Esophagus (tissue), 2 donors: ENCODE data around the gene ZBTB20. TPM values are rescaled to one million over a fixed set of nuclear protein-coding genes. Genes with fewer than 3 reads are reported as not detected.
A peak's percentile ranks its signal among the peaks of the same experiment; 100 is the strongest.

Source experiments
- H3K27ac ChIP-seq, 2 donors: one replicate each; pipeline ENCODE4 v1.5.1; 2013; ENCODE audit warnings: low read depth in 2 of 2, mild to moderate bottlenecking in 2 of 2, inconsistent platforms in 1 of 2, low read length in 1 of 2, moderate library complexity in 1 of 2
- H3K27me3 ChIP-seq, 2 donors: one replicate each; pipeline ENCODE4 v1.6.1; 2013; ENCODE audit warnings: low read length in 2 of 2, control low read depth in 1 of 2, mild to moderate bottlenecking in 1 of 2; ENCODE audit not compliant: insufficient read depth in 2 of 2, control insufficient read depth in 1 of 2
- H3K36me3 ChIP-seq, 2 donors: one replicate each; pipeline ENCODE4 v1.6.1; 2013; ENCODE audit warnings: low read length in 1 of 2; ENCODE audit not compliant: control insufficient read depth in 2 of 2, insufficient read depth in 2 of 2
- H3K4me1 ChIP-seq, 2 donors: one replicate each; pipeline ENCODE4 v1.6.1; 2013; ENCODE audit warnings: low read length in 1 of 2; ENCODE audit not compliant: control insufficient read depth in 2 of 2, insufficient read depth in 2 of 2
- H3K4me3 ChIP-seq, 2 donors: one replicate each; pipeline ENCODE4 v1.5.1; 2013; ENCODE audit warnings: low read length in 2 of 2, mild to moderate bottlenecking in 2 of 2, low read depth in 1 of 2, moderate library complexity in 1 of 2
- H3K9me3 ChIP-seq, 2 donors: one replicate each; pipeline ENCODE4 v1.6.1; 2013; ENCODE audit warnings: mild to moderate bottlenecking in 2 of 2, low read depth in 1 of 2, low read length in 1 of 2, moderate library complexity in 1 of 2; ENCODE audit not compliant: control insufficient read depth in 2 of 2, insufficient read depth in 1 of 2
- WGBS, 2 donors: extraction: QIAGEN DNeasy Blood & Tissue Kit; methylation state at CpG; one replicate each; pipeline ENCODE4 v1.1.7; 2013; 5-methylcytosine and 5-hydroxymethylcytosine counted together
- polyA plus RNA-seq, 2 donors: library from polyadenylated mRNA; stranded (reverse); fragments of 200-250 nt; gene quantifications; one replicate each; pipeline ENCODE4 v1.2.3, GENCODE V29; 2013
- donor health status: healthy with polysubstance abuse.
- donor health status: Bipolar disorder and iron deficiency.

Gene ZBTB20
- polyA plus RNA-seq, 2 donors = 0.16 to 1.3 TPM

GRCh38 chr3:115077501-115078250 is 69.4 kb downstream of the ZBTB20 start:
- Histone ChIP-seq H3K27me3 (no peaks in the 10 kb centered on the region), H3K9me3 (no peaks in the 10 kb centered on the region), H3K4me1 (no peaks in the 10 kb centered on the region), H3K36me3 (no peaks in the 10 kb centered on the region), H3K4me3 (no peak overlapping the region), H3K27ac (no peak overlapping the region)
- WGBS, 2 donors = 62 to 71% methylated on average over 3 of the region's 3 CpGs

- H3K9me3 ChIP-seq = no peaks in the 10 kb centered on the region
- no peak overlapping the region for H3K4me3 ChIP-seq
- H3K27ac ChIP-seq = no peak overlapping the region
- no peaks in the 10 kb centered on the region for H3K36me3 ChIP-seq
- H3K4me1 ChIP-seq = peaks cover 0 to 3% of the 10 kb centered on the region in 2 donors
- no peaks in the 10 kb centered on the region for H3K27me3 ChIP-seq
Measured at GRCh38 chr3:115074502-115074901, 72.6 kb downstream of the ZBTB20 start.

GRCh38 chr3:115072265-115073021 is 74.6 kb downstream of the ZBTB20 start:
- Histone ChIP-seq H3K4me1 (peaks cover 0 to 3% of the 10 kb centered on the region in 2 donors), H3K4me3 (no peak overlapping the region), H3K27ac (peak overlapping the region in 1 of 2 donors; percentile 13), H3K36me3 (no peaks in the 10 kb centered on the region), H3K9me3 (no peaks in the 10 kb centered on the region), H3K27me3 (no peaks in the 10 kb centered on the region)
- 53 to 59% methylated on average over 6 of the region's 6 CpGs for WGBS, 2 donors

- H3K27ac ChIP-seq = peak overlapping the region in 1 of 2 donors; percentile 41
- H3K36me3 ChIP-seq = no peaks in the 10 kb centered on the region
- H3K4me3 ChIP-seq = no peak overlapping the region
- no peaks in the 10 kb centered on the region for H3K9me3 ChIP-seq
- WGBS, 2 donors = 58 to 76% methylated on average over 5 of the region's 5 CpGs
- H3K4me1 ChIP-seq = peaks cover 0 to 3% of the 10 kb centered on the region in 2 donors
- H3K27me3 ChIP-seq = no peaks in the 10 kb centered on the region
Measured at GRCh38 chr3:115071601-115072000, 75.5 kb downstream of the ZBTB20 start.

GRCh38 chr3:115071166-115071565 is 75.9 kb downstream of the ZBTB20 start:
- Histone ChIP-seq H3K36me3 (no peaks in the 10 kb centered on the region), H3K4me3 (no peak overlapping the region), H3K27me3 (no peaks in the 10 kb centered on the region), H3K4me1 (peaks cover 0 to 3% of the 10 kb centered on the region in 2 donors), H3K27ac (no peak overlapping the region), H3K9me3 (no peaks in the 10 kb centered on the region)
- WGBS, 2 donors = 79 to 85% methylated on average over 2 of the region's 2 CpGs

GRCh38 chr3:115068799-115069198 is 78.3 kb downstream of the ZBTB20 start:
- no peak overlapping the region for H3K4me3 ChIP-seq
- no peaks in the 10 kb centered on the region for H3K9me3 ChIP-seq
- no peaks in the 10 kb centered on the region for H3K36me3 ChIP-seq
- peaks cover 0 to 3% of the 10 kb centered on the region in 2 donors for H3K4me1 ChIP-seq
- H3K27ac ChIP-seq = no peak overlapping the region
- no peaks in the 10 kb centered on the region for H3K27me3 ChIP-seq

GRCh38 chr3:115062412-115062956 is 84.6 kb downstream of the ZBTB20 start:
- H3K27me3 ChIP-seq = no peaks in the 10 kb centered on the region
- H3K27ac ChIP-seq = no peak overlapping the region
- H3K4me1 ChIP-seq = no peaks in the 10 kb centered on the region
- H3K4me3 ChIP-seq = no peak overlapping the region
- no peaks in the 10 kb centered on the region for H3K9me3 ChIP-seq
- H3K36me3 ChIP-seq = no peaks in the 10 kb centered on the region

GRCh38 chr3:115062009-115062408 is 85.1 kb downstream of the ZBTB20 start:
- no peaks in the 10 kb centered on the region for H3K4me1 ChIP-seq
- H3K36me3 ChIP-seq = no peaks in the 10 kb centered on the region
- no peaks in the 10 kb centered on the region for H3K27me3 ChIP-seq
- no peaks in the 10 kb centered on the region for H3K9me3 ChIP-seq
- no peak overlapping the region for H3K4me3 ChIP-seq
- no peak overlapping the region for H3K27ac ChIP-seq
- 65 to 67% methylated on average over 2 of the region's 2 CpGs for WGBS, 2 donors

- Histone ChIP-seq H3K4me3 (no peak overlapping the region), H3K27me3 (no peaks in the 10 kb centered on the region), H3K36me3 (no peaks in the 10 kb centered on the region), H3K27ac (no peak overlapping the region), H3K9me3 (no peaks in the 10 kb centered on the region), H3K4me1 (no peaks in the 10 kb centered on the region)
- WGBS, 2 donors = 69 to 70% methylated on average over 3 of the region's 3 CpGs
Measured at GRCh38 chr3:115052906-115053305, 94.2 kb downstream of the ZBTB20 start.
